ENCODE measurements around the gene HS3ST5. TPM values are rescaled to one million over a fixed set of nuclear protein-coding genes. Genes with fewer than 3 reads are reported as not detected.

The HS3ST5 gene
- polyA plus RNA-seq, 1 donor (not counting 4 experiments of a cell fraction or from before 2014, with no cell fraction given) = not detected

GRCh38 chr6:114058435-114058834 lies 284.4 kb downstream of the HS3ST5 start:
- H3K4me3 ChIP-seq (ENCODE audit: control insufficient read depth in 2 of 3, extremely low read depth in 1 of 3, insufficient read depth in 2 of 3, low read depth in 1 of 3, low read length in 3 of 3) = no peak overlapping the region
- no peaks in the 10 kb centered on the region for H3K9me3 ChIP-seq (ENCODE audit: control insufficient read depth, low read depth, low read length)
- H3K27ac ChIP-seq (ENCODE audit: control insufficient read depth, insufficient read depth, low read length) = no peak overlapping the region
- no peak overlapping the region for H2AFZ ChIP-seq (ENCODE audit: control insufficient read depth, low read length)
- no peaks in the 10 kb centered on the region for H4K20me1 ChIP-seq (ENCODE audit: control insufficient read depth, extremely low read depth, insufficient read depth, low read length)
- no peaks in the 10 kb centered on the region for H3K36me3 ChIP-seq (ENCODE audit: control insufficient read depth in 2 of 2, extremely low read depth in 1 of 2, insufficient read depth in 2 of 2, low read length in 2 of 2)
- H3K9me1 ChIP-seq (ENCODE audit: control insufficient read depth, extremely low read depth, insufficient read depth, low read length) = no peaks in the 10 kb centered on the region
- TF ChIP-seq EZH2 (IDR thresholded peaks at IDR 0.05; ENCODE audit: low read length) = no peak
- FAIRE-seq = no peak
- H3K27me3 ChIP-seq (ENCODE audit: control insufficient read depth, extremely low read depth, insufficient read depth, low read length) = no peaks in the 10 kb centered on the region
- dilution Hi-C loops (cut with MboI; ENCODE audit: extremely low pct_ligation_motif_present, low sequenced_read_pairs) = no loop called here
- no peak overlapping the region for H3K4me2 ChIP-seq (ENCODE audit: control insufficient read depth, extremely low read depth, insufficient read depth, low read depth, low read length)
- H3K79me2 ChIP-seq (ENCODE audit: control insufficient read depth, insufficient read depth, low read length) = no peaks in the 10 kb centered on the region
- H3K4me1 ChIP-seq (ENCODE audit: control insufficient read depth, extremely low read depth, insufficient read depth, low read length) = no peaks in the 10 kb centered on the region
- no peak overlapping the region for H3K9ac ChIP-seq (ENCODE audit: control insufficient read depth, extremely low read depth, insufficient read depth, low read length)
- no peak for DNase-seq (ENCODE audit: low read depth, low spot score)

DNA sequence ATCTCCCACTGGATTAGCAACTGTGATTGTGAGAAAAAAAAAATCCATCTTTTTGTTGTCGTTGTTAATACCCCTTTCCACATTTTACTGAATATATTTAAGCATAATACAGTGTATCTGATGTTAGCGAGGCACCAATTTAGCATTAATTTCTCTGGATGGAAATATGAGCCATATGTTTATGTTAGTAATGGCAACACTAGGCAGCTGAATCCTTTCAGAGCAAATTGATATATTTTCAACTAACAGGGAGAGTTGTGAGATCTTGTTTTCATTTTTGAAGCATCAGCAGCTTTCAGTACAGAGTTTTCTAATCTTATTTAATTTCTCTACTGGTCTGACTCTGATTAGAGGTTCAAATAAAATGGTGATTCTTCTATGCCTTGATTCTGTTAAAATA lies 287.1 kb downstream of the HS3ST5 start:
- H3K9me3 ChIP-seq (ENCODE audit: control insufficient read depth, low read depth, low read length) = no peaks in the 10 kb centered on the region
- H3K27me3 ChIP-seq (ENCODE audit: control insufficient read depth, extremely low read depth, insufficient read depth, low read length) = no peaks in the 10 kb centered on the region
- H3K4me1 ChIP-seq (ENCODE audit: control insufficient read depth, extremely low read depth, insufficient read depth, low read length) = no peaks in the 10 kb centered on the region
- dilution Hi-C loops (cut with MboI; ENCODE audit: extremely low pct_ligation_motif_present, low sequenced_read_pairs) = no loop called here
- H2AFZ ChIP-seq (ENCODE audit: control insufficient read depth, low read length) = no peak overlapping the region
- no peaks in the 10 kb centered on the region for H3K79me2 ChIP-seq (ENCODE audit: control insufficient read depth, insufficient read depth, low read length)
- FAIRE-seq (no peak), DNase-seq (ENCODE audit: low read depth, low spot score) (no peak)
- H3K9ac ChIP-seq (ENCODE audit: control insufficient read depth, extremely low read depth, insufficient read depth, low read length) = no peak overlapping the region
- no peaks in the 10 kb centered on the region for H4K20me1 ChIP-seq (ENCODE audit: control insufficient read depth, extremely low read depth, insufficient read depth, low read length)
- TF ChIP-seq EZH2 (IDR thresholded peaks at IDR 0.05; ENCODE audit: low read length) (no peak), CTCF (optimal IDR thresholded peaks at IDR 0.05 in 1 of 3, IDR thresholded peaks at IDR 0.05 in 1 of 3, conservative IDR thresholded peaks at IDR 0.05 in 1 of 3; ENCODE audit: extremely low read depth in 1 of 3, insufficient read depth in 2 of 3, low read length in 3 of 3) (no peak)
- no peaks in the 10 kb centered on the region for H3K9me1 ChIP-seq (ENCODE audit: control insufficient read depth, extremely low read depth, insufficient read depth, low read length)
- no peak overlapping the region for H3K27ac ChIP-seq (ENCODE audit: control insufficient read depth, insufficient read depth, low read length)
- H3K36me3 ChIP-seq (ENCODE audit: control insufficient read depth in 2 of 2, extremely low read depth in 1 of 2, insufficient read depth in 2 of 2, low read length in 2 of 2) = no peaks in the 10 kb centered on the region
- H3K4me3 ChIP-seq (ENCODE audit: control insufficient read depth in 2 of 3, extremely low read depth in 1 of 3, insufficient read depth in 2 of 3, low read depth in 1 of 3, low read length in 3 of 3) = no peak overlapping the region
- no peak overlapping the region for H3K4me2 ChIP-seq (ENCODE audit: control insufficient read depth, extremely low read depth, insufficient read depth, low read depth, low read length)

DNA sequence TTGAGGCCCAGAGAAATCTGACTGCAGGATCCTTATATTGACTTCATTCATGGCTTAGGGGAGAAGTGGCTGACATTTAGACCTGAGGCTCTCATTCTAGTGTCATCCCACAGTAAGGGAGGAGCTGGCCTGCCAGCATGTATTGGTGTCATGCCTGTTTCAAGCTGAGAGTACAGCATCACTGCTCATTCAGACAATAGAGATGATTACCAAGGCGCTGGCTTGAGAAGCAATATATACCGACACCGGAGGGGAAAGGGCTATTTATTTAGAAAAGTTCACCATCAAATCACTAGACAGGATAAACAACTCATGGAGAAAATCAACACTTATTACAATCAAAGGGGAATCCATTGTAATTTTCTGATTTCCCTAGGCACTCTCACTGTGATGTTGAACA lies 287.5 kb downstream of the HS3ST5 start:
- TF ChIP-seq EZH2 (IDR thresholded peaks at IDR 0.05; ENCODE audit: low read length) = no peak
- TF ChIP-seq CTCF (optimal IDR thresholded peaks at IDR 0.05 in 1 of 3, IDR thresholded peaks at IDR 0.05 in 1 of 3, conservative IDR thresholded peaks at IDR 0.05 in 1 of 3; ENCODE audit: extremely low read depth in 1 of 3, insufficient read depth in 2 of 3, low read length in 3 of 3) = no peak
- Histone ChIP-seq H3K27ac (ENCODE audit: control insufficient read depth, insufficient read depth, low read length) (no peak overlapping the region), H3K9me1 (ENCODE audit: control insufficient read depth, extremely low read depth, insufficient read depth, low read length) (no peaks in the 10 kb centered on the region), H3K4me1 (ENCODE audit: control insufficient read depth, extremely low read depth, insufficient read depth, low read length) (no peaks in the 10 kb centered on the region), H3K27me3 (ENCODE audit: control insufficient read depth, extremely low read depth, insufficient read depth, low read length) (no peaks in the 10 kb centered on the region), H3K4me3 (ENCODE audit: control insufficient read depth in 2 of 3, extremely low read depth in 1 of 3, insufficient read depth in 2 of 3, low read depth in 1 of 3, low read length in 3 of 3) (no peak overlapping the region), H3K9me3 (ENCODE audit: control insufficient read depth, low read depth, low read length) (no peaks in the 10 kb centered on the region), H3K79me2 (ENCODE audit: control insufficient read depth, insufficient read depth, low read length) (no peaks in the 10 kb centered on the region), H3K9ac (ENCODE audit: control insufficient read depth, extremely low read depth, insufficient read depth, low read length) (no peak overlapping the region), H2AFZ (ENCODE audit: control insufficient read depth, low read length) (no peak overlapping the region), H4K20me1 (ENCODE audit: control insufficient read depth, extremely low read depth, insufficient read depth, low read length) (no peaks in the 10 kb centered on the region), H3K36me3 (ENCODE audit: control insufficient read depth in 2 of 2, extremely low read depth in 1 of 2, insufficient read depth in 2 of 2, low read length in 2 of 2) (no peaks in the 10 kb centered on the region), H3K4me2 (ENCODE audit: control insufficient read depth, extremely low read depth, insufficient read depth, low read depth, low read length) (no peak overlapping the region)
- no peak for FAIRE-seq
- no peak for DNase-seq (ENCODE audit: low read depth, low spot score)
- dilution Hi-C loops (cut with MboI; ENCODE audit: extremely low pct_ligation_motif_present, low sequenced_read_pairs) = no loop called here
